Eye (tissue), 1 donor: ENCODE results near the gene ASXL1.
A peak's percentile ranks its signal among the peaks of the same experiment; 100 is the strongest.

Experiments
- DNase-seq: peaks from one replicate; pipeline ENCODE4 v3.0.0-alpha.2; 2015

The ASXL1 gene

DNA sequence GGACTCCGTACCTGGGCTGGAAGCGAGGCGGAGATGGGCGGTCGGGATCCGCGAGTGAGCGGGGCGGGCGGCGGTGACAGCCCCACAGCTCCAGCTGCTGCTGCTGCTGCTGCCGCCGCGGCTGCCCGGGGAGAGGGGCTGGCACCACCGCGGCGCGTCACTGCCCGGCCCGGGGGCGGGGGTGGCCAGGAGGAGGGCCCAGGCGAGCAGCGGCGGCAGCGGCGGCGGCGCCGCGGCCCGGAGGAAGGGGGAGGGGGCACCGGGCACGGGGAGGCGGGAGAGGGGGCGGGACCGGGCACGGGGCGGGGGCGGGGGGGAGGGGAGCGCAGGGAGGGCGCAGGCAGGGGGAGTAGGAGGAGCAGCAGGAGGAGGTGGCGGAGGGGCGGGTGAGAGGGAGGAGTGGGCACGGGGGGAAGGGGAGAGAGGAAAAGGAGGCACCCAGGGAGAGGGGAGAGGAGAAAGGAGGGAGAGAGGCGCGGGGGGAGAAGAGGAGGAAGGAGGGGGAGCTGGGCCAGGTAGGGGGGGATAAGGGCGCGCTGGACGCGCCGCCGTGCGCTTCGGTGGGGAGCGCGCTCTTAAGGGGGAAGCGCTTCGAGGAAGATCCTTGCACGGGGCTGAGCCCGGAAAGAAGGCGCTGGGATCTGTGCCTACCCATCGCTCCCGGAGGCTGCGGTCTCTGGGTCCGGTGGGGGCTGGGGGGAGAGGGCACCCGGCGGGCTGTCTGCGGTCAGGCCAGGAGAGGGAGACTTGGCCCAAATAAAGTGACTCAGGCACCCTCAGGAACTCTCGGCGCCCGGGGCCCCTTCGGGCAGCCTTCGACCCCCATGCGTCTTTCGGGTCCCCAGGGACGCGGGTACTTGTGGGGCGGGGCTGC, 125.5 kb downstream of the ASXL1 start:
- DNase-seq, result peak; percentile 96

DNA sequence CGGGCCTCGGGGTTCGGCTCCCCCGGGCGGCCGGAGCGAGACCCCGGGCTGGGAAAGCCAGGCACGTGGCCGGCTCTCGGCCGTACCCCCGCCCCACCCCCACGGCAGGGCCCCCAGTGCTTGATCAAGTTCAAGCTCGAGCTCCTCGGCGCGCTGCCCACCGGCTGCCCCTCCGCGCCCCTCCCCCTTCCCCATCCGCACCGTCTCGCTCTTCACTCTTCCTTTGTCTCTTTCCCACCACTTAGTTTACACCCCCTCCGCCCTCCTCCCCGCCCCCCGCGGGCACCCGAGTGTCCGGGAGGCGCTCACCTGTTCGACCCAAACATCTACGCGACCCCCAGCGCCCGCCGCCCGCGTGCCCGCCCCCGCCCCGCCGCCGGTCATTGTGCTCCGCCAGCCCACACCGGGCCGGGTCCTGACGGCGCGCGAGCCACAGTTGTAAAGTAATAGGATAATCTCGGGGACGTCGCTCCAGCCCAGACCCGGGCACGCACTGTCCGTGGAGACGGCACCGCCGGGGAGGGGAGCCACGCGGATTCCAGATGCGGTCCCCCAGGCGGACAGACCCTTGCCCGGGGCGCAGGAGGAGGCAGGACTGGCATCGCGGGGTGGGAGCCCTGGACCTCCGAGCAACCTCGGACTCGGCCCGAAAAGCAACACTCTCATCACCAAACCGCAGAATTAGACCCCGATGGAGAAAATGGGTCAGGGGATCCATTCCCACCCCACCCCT, 126.3 kb downstream of the ASXL1 start:
- DNase-seq, result peak; percentile 82

DNA sequence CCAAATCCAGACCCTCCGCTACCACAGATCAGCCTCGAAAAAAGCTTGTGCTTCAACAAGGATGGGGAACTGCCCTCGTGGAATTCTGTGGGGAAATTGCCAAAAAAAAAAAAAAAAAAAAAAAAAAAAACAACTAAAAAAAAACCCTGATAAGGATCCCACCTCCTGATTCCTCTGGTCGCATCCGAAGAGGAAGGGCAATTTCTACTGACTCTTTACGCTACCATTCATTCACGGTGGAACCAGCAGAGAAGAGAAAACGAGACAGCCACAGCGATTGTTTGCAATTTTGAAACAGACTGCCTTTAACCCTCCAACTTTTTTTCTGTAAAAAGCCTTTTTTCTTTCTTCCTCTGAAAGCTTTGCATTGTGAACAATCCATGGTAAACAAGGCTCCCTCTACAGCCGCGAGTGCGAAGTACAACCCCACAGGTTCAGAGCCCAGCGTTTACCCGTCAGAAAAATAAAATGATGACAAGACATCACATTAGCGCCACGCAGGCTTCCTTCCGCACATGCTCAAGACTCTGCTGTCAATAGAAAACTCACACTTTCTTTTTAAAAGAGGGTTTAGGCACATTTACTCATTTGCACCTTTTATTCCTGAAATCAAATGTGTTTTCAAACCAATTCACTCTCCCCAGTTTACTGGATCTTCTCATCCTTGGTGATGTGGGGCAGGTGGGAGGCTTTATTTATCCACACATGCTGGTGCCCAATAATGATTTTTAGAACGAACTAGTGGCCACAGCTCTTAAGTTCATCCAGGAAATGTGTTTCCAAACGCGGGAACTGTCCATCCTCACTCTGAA, 127.0 kb downstream of the ASXL1 start:
- DNase-seq, result peak; percentile 95

DNA sequence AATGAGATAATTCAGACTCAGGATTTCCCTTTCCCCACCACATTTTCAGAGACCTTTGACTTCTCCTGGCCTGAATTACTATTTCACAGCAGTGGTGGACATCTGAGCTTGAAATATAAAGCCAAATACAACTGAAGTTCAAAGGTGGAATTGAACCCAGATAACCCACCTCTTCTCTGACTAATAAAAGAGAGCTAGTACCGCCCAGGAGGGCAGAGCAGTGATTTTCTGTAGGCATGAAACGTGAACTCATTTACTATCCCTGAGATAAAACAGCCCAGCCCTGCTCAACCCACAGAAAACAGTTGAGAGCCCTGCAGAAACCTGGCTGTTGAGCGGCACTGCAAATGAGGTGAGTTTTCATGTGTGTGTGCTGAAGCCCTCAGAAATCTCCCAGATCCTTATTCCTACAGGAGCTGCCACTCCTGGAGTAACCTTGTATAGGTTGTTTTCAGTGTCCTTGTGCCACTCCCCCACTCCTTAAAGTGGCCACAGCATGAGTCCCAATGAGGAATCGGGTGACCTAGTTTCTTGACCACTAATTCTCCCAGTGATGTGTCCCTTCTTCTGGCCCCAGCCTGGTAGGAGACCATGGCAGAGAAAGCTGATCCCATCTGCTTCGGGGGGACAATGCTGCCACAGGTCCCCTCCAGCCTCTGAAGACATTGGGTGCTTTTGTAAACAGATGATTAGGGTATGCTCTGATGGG, 127.8 kb downstream of the ASXL1 start:
- peak; percentile 59 for DNase-seq

DNA sequence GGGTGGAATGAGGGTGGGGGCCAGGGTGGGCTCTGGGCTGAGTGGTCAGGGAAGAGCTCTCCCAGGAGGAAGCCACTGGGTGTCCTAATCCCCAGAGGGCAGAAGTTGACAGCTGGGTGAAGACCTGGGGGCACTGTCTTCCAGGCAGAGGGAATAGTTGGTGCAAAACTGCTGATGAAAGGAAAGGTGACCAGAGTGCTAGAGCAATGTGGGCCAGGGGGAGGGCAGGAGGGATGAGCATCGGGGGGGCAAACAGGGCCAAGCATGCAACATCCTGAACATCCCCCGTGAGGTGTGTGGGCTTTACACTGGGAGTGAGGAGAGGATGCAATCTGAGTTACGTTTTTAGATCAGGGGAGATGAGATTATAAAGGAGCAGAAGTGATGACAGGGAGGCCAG, 129.2 kb downstream of the ASXL1 start:
- DNase-seq, result no peak

DNA sequence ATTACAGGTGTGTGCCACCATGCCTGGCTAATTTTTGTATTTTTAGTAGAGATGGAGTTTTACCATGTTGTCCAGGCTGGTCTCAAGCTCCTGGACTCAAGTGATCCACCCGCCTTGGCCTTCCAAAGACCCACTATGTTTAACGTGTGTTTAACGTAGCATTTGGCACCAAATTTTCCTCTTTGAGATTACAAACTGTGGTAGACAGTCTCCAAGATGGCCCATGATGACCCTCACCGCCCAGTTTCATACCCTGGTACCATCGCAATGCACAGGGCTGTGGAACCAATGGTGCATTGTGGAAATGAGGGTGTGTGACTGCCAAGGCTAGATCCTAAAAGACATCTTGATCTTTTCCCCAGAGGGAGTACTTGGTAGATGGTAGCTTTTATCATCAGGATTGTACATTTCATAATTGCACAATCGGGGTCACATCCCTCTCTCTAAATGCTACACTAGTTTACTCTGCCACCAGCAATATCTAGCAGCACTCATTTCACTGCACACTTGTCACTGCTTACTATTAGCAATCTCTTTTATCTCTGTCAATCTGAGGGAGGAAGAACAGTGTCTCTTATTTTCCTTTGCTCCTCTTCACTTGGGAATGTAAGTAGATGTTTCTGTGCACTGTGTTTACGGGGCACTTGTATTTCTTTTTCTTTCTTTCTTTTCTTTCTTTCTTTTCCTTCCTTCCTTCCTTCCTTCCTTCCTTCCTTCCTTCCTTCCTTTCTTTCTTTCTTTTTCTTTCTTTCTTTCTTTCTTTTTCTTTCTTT, 130.1 kb downstream of the ASXL1 start:
- no peak for DNase-seq
